HG02763 (cell line): ENCODE measurements around the gene PRSS57.
"Not testable (repeated sequence)": the region's sequence is repeated elsewhere in the genome, so short reads cannot be mapped to it uniquely, and the experiment has no call there.

Experiments used
- ATAC-seq: cut with Tn5 transposase; IDR thresholded peaks from one replicate; pipeline ENCODE4 v1.9.1; 2021; ENCODE audit warnings: mild to moderate bottlenecking, moderate library complexity; ENCODE audit not compliant: unreplicated experiment

Gene PRSS57

DNA sequence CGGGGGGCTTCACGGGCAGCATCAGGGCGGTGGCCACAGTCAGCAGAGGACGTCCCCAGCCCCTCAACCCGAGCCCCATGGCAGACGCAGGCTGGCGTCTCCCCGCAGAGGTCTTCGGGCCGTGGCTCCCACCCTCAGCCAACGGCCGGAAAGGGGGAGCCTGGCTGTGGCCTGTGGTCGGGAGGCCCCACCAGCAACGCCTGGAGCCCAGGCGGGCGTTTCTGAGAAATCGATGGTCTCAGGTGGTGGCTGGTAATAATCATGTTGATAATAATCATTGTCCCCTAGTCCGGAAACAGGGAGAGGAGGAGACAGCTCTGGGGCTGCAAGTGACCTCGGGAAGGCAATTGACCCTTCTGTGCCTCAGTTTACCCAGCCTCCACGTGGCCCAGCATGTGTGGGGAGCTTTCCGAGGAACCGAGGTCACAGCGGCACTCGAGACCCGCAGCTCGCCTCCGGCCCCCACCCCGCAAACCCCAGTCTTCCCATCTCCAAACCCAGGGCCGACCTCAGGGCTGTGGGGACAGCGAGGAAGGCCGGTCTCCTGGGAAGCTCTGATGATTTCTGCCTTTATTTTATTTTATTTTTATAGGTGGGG lies at the start of gene PRSS57:
PRSS57 (minus strand) TSS at position 101 of the 598 bp plus-strand sequence; CDS start at position 79, 22 bp downstream.
- ATAC-seq = no peak

DNA sequence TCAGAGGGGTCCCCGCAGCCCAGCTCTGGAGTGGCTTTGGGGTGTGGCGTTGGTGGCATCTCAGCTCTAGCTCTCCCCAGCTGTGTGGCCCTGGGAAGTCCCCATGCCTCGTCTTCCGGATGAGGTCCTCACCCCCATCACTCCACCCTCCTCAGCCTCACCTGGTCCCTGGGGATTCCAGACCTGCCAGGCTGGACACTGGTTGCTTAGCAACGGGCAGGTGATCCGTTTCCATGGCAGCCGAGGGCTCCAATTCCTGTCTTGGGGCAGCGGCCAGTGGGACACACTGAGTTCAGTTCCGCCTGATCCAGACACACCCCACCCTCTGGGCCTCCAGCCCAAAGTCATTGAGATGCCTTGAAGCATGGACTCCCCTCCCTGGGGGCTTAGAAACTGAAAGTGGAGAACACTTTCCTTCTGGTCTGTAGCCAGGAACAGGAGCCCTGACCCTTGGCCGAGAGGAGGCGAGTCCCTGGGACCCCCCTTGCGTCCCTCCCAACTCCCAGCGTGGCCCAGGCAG lies 48.0 kb upstream of the PRSS57 start:
- ATAC-seq = no peak

DNA sequence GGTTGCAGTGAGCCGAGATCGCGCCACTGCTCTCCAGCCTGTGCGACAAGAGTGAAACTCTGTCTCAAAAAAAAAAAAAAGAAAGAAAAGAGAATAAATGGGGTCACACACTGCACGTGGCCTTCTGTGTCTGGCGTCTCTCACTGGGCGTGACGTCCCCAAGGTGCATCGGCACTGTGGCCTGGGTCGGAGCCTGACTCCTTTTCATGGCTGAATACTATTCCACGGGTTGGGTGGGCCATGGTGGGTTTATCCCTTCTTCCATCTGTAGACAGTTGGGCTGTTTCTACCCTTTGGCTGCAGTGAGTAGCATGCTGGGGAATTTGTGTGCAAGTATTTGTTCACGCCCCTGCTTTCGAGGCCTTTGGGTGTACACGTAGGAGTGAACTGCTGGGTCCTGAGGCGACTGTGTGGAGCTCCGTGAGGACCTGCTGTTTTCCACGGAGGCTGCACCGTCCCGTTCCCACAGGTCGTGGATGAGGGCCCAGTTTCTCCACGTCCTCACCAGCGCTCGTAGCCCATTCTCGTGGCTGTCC lies 47.4 kb upstream of the PRSS57 start:
- ATAC-seq = no peak

DNA sequence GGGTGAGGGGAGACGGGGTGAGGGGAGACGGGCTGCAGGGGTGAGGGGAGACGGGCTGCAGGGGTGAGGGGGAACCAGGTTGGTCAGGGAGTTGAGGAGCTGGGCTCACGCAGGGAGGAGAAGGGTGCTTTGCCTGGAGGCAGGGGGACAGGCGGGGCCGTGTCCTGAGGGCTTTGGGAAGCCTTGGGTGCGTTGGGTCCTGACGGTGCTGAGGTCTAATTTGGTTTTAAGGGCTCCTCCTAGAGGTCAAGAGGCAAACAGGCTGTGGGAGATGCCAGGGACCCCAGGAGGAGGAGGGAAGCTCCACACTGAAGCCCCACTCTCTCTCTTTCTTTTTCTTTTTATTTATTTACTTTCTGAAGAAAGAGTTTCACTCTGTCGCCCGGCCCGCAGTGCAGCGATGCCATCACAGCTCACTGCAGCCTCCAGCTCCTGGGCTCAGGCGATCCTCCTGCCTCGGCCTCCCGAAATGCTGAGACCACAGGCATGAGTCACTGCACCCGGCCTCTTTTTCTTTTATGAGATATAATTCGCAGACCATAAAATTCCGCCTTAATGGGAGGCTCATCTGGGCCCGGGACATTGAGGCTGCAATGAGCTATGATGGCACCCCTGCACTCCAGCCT lies 46.4 kb upstream of the PRSS57 start:
- ATAC-seq = no peak

DNA sequence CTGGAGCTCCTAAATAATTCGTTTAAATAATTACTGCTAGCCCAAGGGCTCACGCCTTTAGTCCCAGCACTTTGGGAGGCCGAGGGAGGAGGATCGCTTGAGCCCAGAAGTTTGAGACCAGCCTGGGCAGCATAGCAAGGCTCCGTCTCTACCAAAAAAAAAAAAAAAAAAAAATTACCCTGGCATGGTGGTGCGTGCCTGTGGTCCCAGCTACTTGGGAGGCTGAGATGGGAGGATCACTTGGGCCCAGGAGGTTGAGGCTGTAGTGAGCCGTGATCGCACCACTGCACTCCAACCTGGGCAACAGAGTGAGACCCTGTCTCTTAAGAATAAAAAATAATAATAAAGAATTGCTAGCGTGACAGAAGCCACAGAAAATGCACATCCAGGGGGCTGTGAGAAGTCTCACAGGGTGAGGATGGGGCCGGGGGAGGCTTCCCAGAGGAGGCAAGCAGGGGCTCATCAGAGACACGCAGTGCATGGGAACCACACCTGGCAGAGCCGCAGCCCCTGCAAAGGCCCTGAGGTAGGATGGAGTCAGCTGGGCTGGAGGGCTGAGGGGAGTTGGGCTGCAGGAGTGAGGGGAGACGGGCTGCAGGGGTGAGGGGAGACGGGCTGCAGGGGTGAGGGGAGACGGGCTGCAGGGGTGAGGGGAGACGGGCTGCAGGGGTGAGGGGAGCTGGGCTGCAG lies 45.7 kb upstream of the PRSS57 start:
- not testable (repeated sequence) for ATAC-seq

DNA sequence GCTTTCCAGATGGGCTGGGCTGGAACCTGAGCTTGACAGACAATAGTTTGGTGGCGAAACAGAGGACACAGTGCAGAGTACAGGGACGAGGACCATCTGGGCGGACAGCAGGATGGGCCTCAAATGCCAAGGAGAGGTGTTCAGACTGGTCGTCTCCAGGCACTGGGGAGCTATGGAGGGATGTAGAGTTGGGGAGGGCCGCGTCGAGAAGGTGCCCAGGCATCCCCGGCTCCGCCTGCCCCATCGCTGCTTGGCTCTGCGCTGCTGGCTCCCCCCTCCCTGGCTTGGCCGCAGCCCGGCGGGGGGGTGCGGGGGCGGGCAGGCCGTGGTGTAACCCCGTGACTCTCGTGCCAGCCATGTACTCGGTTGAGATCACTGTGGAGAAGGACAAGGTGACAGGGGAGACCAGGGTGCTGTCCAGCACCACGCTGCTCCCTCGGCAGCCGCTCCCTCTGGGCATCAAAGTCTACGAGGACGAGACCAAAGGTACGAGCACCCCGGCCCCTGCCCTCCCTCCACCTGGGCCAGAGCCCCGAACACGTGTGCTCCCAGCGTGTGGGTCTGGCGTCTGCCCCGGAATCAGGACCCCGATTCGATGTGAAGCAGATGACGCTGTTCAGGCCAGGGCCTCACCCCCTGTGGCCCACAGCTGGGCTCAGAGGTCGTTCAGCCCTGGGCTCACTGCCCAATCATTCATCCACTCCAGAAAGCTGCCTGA lies 44.9 kb upstream of the PRSS57 start:
- no peak for ATAC-seq

DNA sequence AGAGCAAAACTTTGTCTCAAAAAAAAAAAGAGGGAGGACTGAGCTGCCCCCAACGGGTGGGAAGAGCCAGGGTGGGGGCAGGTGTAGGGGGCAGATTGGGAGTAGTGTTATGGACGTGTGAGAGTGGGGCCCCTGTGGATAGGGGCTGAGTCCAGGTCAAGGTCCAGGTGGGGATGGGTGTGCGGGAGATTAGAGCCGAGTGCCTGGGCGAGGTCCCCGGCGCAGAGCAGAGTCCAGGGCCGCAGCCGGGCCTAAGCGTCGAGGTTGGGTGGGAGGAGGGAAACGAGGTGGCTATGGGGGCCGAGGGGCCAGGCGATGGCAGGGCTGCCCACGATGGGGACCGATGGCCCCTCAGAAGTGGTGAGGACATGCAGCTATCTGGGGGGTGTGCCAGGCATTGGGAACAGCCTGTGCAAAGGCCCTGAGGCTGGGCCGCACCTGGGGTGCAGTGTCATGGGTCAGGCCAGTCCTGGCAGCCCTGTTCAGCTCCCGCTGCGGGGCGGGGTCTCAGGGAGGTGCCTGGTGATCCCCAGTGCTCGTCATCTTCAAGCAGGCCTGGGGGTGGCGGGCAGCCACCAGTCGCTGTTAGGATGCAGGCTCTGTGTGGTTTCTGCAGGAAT lies 43.4 kb upstream of the PRSS57 start:
- ATAC-seq = no peak

DNA sequence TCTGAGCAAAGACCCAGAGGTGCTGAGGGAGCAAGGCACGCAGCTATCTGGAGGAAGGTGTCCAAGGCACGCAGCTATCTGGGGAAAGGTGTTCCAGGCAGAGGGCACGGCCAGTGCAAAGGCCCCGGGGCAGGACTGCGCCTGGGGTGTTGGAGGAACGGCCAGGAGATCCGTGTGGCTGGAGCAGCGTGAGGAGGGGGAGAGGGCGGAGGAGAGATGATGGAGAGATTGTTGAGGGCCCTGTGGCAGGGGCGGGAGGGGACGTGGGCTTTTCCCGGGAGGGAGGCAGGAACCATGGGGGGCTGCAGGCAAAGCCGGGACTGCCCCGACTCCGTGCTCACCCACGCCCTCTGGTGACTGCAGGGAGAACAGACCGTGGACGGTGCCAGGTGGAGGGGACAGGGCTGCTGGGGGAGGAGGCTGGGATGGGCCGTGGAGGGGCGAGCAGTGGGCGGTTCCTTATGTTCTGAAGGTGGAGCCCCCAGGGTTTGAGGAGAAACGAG lies 42.4 kb upstream of the PRSS57 start:
- ATAC-seq = no peak

DNA sequence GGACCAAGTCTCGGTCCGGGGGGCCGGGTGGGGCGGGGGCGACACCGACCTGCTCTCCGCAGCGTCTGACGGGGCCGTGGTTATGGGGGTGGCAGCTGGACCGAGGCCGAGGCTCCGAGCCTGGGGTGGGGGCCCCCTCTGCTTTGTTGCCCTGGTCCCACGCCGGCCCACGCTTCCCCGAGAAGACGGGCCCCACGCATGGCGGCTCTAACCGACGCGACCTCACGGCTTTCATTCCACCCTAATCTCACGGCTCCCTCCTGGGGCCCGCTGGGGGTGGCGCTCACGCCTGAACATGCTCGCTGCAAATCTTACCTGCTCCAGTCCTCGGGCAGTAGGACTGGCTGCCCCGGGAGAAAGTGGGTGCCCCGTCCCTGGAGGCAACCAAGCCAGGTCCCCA lies 40.9 kb upstream of the PRSS57 start:
- no peak for ATAC-seq

DNA sequence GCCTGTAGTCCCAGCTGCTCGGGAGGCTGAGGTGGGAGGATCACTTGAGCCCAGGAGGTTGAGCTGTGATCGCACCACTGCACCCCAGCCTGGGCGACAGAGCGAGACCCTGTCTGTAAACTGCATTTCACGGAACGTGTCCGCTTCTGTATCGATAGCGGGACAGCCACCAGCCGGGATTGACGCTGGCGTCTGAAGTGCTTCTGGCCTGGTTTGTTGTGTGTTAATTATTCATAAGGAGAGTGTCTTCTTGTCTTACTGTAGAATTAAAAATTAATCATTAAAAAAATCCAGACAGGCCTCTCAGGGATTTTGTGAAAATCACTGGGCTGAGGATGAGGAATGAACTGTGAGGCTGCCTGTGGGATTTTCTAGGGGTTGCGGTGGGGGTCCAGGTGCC lies 39.5 kb upstream of the PRSS57 start:
- ATAC-seq = no peak

DNA sequence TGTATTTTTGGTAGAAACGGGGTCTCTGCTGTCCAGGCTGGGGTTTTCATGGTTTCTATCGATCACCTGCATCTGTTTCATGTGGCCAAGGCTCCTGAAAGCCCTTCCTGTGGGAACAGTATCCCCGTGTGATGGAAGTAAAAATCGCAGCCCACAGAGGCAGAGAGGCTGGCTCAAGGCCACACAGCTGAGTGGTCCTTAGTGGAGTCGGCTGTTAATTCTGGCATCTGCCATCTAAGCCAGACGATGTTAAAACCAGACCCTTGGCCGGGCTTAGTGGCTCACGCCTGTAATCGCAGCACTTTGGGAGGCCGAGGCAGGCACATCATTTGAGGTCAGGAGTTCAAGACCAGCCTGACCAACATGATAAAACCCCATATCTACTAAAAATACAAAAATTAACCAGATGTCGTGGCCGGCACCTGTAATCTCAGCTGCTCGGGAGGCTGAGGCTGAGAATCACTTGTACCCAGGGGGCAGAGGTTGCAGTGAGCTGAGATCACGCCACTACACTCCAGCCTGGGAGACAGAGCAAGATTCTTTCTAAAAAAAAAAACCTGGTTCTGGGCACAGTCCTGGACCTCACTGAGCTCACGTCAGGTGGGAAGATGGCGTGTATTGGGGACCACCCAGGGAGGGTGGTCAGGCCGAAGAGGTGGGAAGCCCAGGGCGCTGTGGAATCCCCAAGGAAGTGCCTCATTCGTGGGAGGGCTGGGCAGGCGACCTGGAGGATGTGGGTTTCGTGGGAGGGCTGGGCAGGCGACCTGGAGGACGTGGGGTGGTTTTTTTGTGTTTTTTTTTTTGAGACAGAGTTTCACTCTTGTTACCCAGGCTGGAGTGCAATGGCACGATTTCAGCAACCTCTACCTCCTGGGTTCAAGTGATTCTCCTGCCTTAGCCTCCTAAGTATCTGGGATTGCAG lies 37.2 kb upstream of the PRSS57 start:
- no peak for ATAC-seq

DNA sequence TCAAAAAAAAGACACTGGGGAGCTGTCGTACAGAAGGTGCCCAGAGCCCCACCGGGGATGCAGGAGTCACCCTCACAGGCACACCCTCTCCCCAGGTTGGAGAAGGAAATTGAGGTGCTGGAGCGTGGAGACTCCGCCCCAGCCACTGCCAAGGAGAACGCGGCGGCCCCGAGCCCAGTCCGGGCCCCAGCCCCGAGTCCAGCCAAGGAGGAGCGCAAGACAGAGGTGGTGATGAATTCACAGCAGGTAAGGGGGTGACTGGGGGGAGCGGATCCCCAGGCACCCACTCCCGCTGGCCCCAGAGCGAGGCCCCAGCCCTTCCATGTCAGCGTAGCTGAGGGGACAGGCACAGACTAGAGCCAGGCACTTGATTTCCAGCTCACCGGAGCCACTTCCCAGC lies 35.7 kb upstream of the PRSS57 start:
- no peak for ATAC-seq

DNA sequence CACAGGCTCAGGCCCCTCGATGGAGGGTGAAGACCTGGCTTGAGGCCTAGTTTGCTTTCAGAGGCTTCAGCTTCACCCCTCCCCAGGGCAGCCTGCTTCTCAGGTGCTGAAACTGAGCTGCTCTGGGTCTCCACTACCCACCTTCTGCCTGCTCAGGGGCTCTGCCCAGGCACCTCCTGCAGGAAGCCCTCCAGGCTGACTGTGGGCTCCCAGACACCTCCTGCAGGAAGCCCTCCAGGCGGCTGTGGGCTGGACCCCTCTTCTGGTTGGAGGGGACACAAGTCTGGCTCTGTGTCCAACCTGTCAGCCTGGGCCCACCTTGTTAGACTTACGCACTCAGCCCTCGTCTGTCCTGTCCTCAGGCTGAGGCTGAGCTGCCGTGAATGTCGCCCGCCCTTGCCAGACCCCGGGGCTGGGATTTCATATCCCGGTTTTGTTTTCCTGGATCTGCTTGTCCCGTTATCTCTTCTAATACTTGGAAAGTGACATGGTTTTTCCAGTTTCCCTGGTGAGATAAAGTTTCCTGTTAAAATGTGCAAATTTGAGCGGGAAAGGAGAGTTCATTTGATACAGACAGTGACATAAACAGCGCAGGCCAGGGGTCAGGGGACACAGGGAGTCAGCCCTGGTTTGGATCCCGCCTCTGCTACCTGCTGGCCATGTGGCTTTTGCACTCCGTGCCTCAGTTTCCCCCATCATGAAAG lies 34.9 kb upstream of the PRSS57 start:
- no peak for ATAC-seq

DNA sequence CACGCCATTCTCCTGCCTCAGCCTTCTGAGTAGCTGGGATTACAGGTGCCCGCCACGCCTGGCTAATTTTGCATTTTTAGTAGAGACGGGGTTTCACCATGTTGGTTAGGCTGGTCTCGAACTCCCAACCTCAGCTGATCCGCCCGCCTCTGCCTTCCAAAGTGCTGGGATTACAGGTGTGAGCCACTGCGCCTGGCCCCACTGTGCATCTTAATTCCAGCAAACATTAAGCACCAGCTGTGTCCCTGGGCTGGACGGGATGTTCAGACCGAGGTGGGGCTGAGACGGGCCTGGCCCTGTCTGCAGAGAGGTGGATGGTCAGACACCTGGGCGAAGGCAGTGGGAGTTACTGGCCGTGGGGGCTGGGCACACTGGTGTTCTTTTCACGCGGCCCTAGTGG lies 34.3 kb upstream of the PRSS57 start:
- ATAC-seq = not testable (repeated sequence)

DNA sequence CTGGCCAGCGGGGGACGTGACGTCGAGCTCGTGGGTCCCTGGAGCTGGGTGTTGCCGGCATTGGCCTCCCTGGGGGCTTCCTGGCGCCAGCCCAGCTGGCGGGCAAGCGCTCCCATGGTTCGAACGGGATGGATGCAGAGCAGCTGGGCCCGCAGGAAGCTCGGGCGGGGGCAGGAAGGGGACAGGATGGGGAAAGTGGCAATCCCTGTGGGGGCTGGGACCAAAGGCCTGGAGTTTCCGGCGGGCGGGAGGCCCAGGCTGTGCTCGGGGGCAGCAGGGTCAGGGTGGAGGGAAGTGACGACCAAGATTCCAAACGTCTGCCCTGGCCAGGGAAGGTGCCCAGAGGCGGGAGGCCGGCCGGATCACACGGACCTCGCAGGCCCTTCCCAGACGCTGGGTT lies 32.8 kb upstream of the PRSS57 start:
- ATAC-seq = no peak

DNA sequence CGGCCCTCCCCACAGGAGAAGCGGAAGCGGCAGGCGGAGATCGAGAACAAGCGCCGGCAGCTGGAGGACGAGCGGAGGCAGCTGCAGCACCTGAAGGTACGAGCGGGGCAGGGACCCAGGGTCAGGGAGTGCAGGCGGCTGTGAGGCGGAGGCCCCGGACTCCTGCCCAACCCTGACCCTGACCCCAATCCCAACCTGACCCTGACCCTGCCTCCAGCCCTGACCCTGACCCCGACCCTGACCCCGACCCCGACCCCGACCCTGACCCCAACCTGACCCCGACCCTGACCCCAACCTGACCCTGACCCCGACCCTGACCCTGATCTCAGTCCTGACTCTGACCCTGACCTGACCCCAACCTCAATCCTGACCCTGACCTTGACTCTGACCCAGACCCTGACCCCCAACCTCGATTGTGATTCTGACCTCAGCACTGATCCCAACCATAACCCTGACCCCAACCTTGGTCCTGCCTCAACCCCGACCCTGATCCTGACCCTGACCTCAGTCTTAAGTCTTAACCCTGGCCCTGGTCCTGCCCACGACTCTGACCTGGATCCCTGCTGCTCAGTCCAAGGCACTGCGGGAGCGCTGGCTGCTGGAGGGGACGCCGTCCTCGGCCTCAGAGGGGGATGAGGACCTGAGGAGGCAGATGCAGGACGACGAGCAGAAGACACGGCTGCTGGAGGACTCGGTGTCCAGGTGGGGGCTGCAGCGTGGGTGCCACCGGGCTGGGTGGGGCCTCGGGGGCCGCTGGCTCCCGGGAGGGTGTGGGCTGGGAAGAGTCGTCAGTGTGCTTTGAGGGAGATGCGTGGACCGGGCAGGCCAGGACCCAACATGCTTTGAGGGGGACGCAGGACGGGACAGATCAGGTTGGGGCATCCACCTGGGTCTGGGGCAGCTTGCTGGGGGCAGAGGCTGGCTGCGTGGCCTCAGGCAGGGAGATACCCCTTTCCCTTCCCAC lies 32.0 kb upstream of the PRSS57 start:
- ATAC-seq = no peak

DNA sequence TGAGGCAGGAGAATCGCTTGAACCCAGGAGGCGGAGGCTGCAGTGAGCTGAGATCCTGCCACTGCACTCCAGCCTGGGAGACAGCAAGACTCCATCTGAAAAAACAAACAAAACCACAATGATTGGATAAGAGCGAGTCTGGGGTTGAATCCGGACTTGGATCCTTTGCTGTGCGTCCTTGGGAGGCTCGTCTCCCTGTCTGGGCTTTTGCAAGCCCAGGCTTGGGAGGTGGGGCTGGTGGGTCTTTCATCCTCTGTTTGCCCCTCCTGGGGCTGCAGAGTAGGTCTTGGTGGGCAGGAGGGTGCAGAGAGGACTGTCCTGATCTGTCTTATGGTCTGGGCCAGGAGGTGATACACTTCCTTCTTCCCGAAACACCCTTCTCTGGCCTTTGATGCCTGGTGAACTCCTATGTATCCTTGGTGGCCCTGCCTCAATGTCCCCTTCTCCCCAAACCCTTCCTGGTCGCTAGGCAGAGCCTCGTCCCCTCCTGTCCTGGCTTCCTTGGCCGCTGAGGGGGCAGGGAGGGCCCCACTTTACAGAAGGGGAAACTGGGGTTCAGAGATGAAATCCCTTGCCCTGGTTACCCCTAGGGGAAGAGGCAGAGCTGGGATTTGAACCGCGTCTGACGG lies 30.3 kb upstream of the PRSS57 start:
- no peak for ATAC-seq
